GM13977 (cell line): ENCODE data around the gene ZNF782.

ENCODE experiments used
- DNase-seq: peaks from one replicate; pipeline ENCODE4 v3.0.0; 2012; ENCODE audit warnings: low spot score
- CTCF ChIP-seq: IDR thresholded peaks from 2 replicates; pipeline ENCODE4 v1.5.1; 2012; ENCODE audit warnings: mild to moderate bottlenecking, control low read depth; ENCODE audit not compliant: insufficient read depth; ENCODE audit errors: extremely low read depth, missing control alignments
- in situ Hi-C: fragments of 300-500 bp; cut with MboI; formaldehyde crosslinking; loops from one replicate; pipeline ENCODE4 v1.12.0; 2022; ENCODE audit warnings: low sequenced_read_pairs, low pct_unique_long_range_greater_than_20kb, mixed read lengths, inconsistent platforms; ENCODE audit not compliant: unreplicated experiment

ZNF782 gene

GRCh38 chr9:96784021-96784420 lies 70.3 kb downstream of the ZNF782 start:
- in situ Hi-C loops: no loop called here
- no peak for TF ChIP-seq CTCF
- DNase-seq: no peak

- TF ChIP-seq CTCF: no peak
- DNase-seq: no peak
- in situ Hi-C loops: no loop called here
Measured at GRCh38 chr9:96782235-96782634, 72.1 kb downstream of the ZNF782 start.

GRCh38 chr9:96781552-96781951 lies 72.8 kb downstream of the ZNF782 start:
- no peak for TF ChIP-seq CTCF
- DNase-seq: no peak
- in situ Hi-C loops: no loop called here

GRCh38 chr9:96779089-96779488 lies 75.2 kb downstream of the ZNF782 start:
- TF ChIP-seq CTCF: no peak
- no peak for DNase-seq

GRCh38 chr9:96777426-96777864 lies 76.9 kb downstream of the ZNF782 start:
- no peak for TF ChIP-seq CTCF
- in situ Hi-C loops: no loop called here
- DNase-seq: no peak

More at GRCh38 chr9:96779089-96779488, 75.2 kb downstream of the ZNF782 start:
- in situ Hi-C loops: no loop called here

- in situ Hi-C loops: no loop called here
- TF ChIP-seq CTCF: no peak
- DNase-seq: no peak
Measured at GRCh38 chr9:96771124-96771523, 83.2 kb downstream of the ZNF782 start.

GRCh38 chr9:96769989-96770388 lies 84.3 kb downstream of the ZNF782 start:
- no peak for TF ChIP-seq CTCF
- in situ Hi-C loops: no loop called here
- no peak for DNase-seq
